Transverse colon (tissue), 4 donors: ENCODE results near the gene GLIPR1L1. TPM values are rescaled to one million over a fixed set of nuclear protein-coding genes. Genes with fewer than 3 reads are reported as not detected.
A peak's percentile ranks its signal among the peaks of the same experiment; 100 is the strongest.

ENCODE experiments used
- DNase-seq: peaks from one replicate; pipeline ENCODE4 v3.0.0-alpha.2; 2019
- H3K27ac ChIP-seq, 4 donors: fragments of 200-600 bp; sonication (generic); 2 replicates each; pipeline ENCODE4 v1.5.1; 2016 to 2018; ENCODE audit warnings: inconsistent platforms in 4 of 4
- H3K27me3 ChIP-seq: fragments of 200-600 bp; sonication (generic); 2 replicates; pipeline ENCODE4 v1.5.1; 2017; ENCODE audit warnings: inconsistent platforms
- H3K36me3 ChIP-seq, 4 donors: fragments of 200-600 bp; sonication (generic); 2 replicates each; pipeline ENCODE4 v1.5.1; 2017 to 2019; ENCODE audit warnings: inconsistent platforms in 4 of 4
- H3K4me1 ChIP-seq, 4 donors: fragments of 200-600 bp; sonication (generic); 2 replicates each; pipeline ENCODE4 v1.5.1; 2017 to 2020; ENCODE audit warnings: inconsistent platforms in 4 of 4
- H3K4me3 ChIP-seq, 4 donors: fragments of 200-600 bp; sonication (generic); 1 replicate in 1 of 4; 2 replicates in 3 of 4; pipeline versions ENCODE4 v1.5.1 to v1.6.1; 2017 to 2019; ENCODE audit warnings: inconsistent platforms in 4 of 4
- H3K9me3 ChIP-seq, 2 donors: fragments of 200-600 bp; sonication (generic); 2 replicates each; pipeline ENCODE4 v1.5.1; 2017 to 2019; ENCODE audit warnings: inconsistent platforms in 2 of 2
- CTCF ChIP-seq, 5 experiments: fragments of 200-600 bp in 3 of 5; fragments of 450-650 bp in 2 of 5; sonication (generic) in 3 of 5; IDR thresholded peaks; 1 replicate in 2 of 5; 2 replicates in 3 of 5; pipeline ENCODE4 v1.5.1; 2016 to 2017; ENCODE audit warnings: antibody characterized with exemption in 5 of 5, inconsistent platforms in 3 of 5, mild to moderate bottlenecking in 2 of 5, moderate library complexity in 1 of 5
- EP300 ChIP-seq: sonication (generic); formaldehyde crosslinking; IDR thresholded peaks from one replicate; pipeline ENCODE4 v1.6.1; 2017; ENCODE audit warnings: antibody characterized with exemption, low read depth
- POLR2A ChIP-seq: fragments of 450-650 bp; IDR thresholded peaks from one replicate; pipeline ENCODE4 v1.6.1; 2016; ENCODE audit warnings: antibody characterized with exemption, mild to moderate bottlenecking, moderate library complexity
- POLR2AphosphoS5 ChIP-seq, 3 donors: sonication (generic); formaldehyde crosslinking; IDR thresholded peaks; one replicate each; pipeline ENCODE4 v1.6.1; 2016; ENCODE audit warnings: antibody characterized with exemption in 3 of 3
- WGBS, 2 donors: methylation state at CpG; one replicate each; pipeline ENCODE4 v1.1.5; 2018; ENCODE audit warnings: low coverage in 1 of 2; 5-methylcytosine and 5-hydroxymethylcytosine counted together
- in situ Hi-C, 4 donors: fragments of 200-750 bp; cut with MboI; loops; one replicate each; pipeline versions ENCODE4 v1.15.0 to v1.15.1; 2017; ENCODE audit warnings: low sequenced_read_pairs in 3 of 4, low pct_ligation_motif_present in 1 of 4, low pct_unique_long_range_greater_than_20kb in 1 of 4
- intact Hi-C: fragments of 100-400 bp; cut with DNase I; formaldehyde crosslinking; loops from one replicate; pipeline ENCODE4 v1.15.1; 2023; ENCODE audit warnings: low total_unique reads
- total RNA-seq, 4 donors: library from RNA; depleted of rRNA; stranded (reverse); fragments of >200 nt; gene quantifications; one replicate each; pipeline ENCODE4 v1.1.0, GENCODE V29; 2016

Gene GLIPR1L1, protein sequence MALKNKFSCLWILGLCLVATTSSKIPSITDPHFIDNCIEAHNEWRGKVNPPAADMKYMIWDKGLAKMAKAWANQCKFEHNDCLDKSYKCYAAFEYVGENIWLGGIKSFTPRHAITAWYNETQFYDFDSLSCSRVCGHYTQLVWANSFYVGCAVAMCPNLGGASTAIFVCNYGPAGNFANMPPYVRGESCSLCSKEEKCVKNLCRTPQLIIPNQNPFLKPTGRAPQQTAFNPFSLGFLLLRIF
- total RNA-seq, result not detected

GRCh38 chr12:75334384-75335030 lies at the start of gene GLIPR1L1:
GLIPR1L1 (plus strand) TSS chr12:75334670; CDS start chr12:75334729, 59 bp downstream.
- no peaks in the 10 kb centered on the region for H3K9me3 ChIP-seq
- no peaks in the 10 kb centered on the region for H3K27me3 ChIP-seq
- peak; percentile 77 to 93 (median 86) for TF ChIP-seq CTCF (IDR thresholded peaks at IDR 0.05)
- no peak for TF ChIP-seq POLR2AphosphoS5 (IDR thresholded peaks at IDR 0.05)
- H3K36me3 ChIP-seq, result no peaks in the 10 kb centered on the region
- H3K27ac ChIP-seq, result no peak within 1 kb of the TSS
- H3K4me1 ChIP-seq, result peaks cover 0 to 7% (median 3%) of the 10 kb centered on the region in 4 donors
- peak; percentile 87 for DNase-seq
- intact Hi-C loops, result loop anchor here (10.0 kb wide), 1 partner anchor 150 kb away; the partner anchor contains the start of gene GLIPR1
- in situ Hi-C loops, result loop anchor here in 2 of 4 donors (10.0 kb wide), 1 partner anchor 170 kb away; no protein-coding TSS in a partner anchor
- peak within 1 kb of the TSS in 2 of 4 donors; percentile 13 to 29 for H3K4me3 ChIP-seq
- WGBS, 2 donors, result 6 to 22% methylated on average over 9 to 23 of the region's 23 CpGs

DNA sequence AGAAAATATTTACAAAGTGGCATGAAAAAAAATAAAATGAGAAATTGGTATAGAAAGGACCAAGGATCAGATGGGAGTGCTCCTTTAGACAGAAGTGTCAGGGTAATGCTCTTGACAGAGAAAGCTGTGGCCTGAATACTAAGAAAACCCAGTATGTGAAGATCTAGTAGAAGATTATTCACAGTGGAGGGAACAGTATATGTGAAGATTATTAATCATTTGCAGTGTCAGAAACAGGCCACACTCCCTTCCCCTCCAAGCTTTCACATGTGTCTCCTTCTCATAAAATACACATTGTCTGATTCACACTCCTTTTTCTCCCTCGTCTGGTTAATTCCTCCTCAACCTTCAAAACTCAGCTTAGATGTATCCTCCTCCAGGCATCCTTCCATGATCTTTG lies 45.6 kb upstream of the GLIPR1L1 start:
- no peaks in the 10 kb centered on the region for H3K9me3 ChIP-seq
- no peaks in the 10 kb centered on the region for H3K36me3 ChIP-seq
- in situ Hi-C loops (loop anchor here in 1 of 4 donors (25.0 kb wide), 1 partner anchor 602 kb away; no protein-coding TSS in a partner anchor), intact Hi-C loops (no loop called here)
- 43 to 51% methylated on average over 1 of the region's 1 CpG for WGBS, 2 donors
- no peaks in the 10 kb centered on the region for H3K4me1 ChIP-seq
- no peak overlapping the region for H3K27ac ChIP-seq
- H3K4me3 ChIP-seq, result no peak overlapping the region
- TF ChIP-seq POLR2A, result no peak
- TF ChIP-seq EP300, result no peak
- TF ChIP-seq CTCF (IDR thresholded peaks at IDR 0.05), result no peak
- no peak for TF ChIP-seq POLR2AphosphoS5 (IDR thresholded peaks at IDR 0.05)
- DNase-seq, result no peak
- H3K27me3 ChIP-seq, result no peaks in the 10 kb centered on the region

DNA sequence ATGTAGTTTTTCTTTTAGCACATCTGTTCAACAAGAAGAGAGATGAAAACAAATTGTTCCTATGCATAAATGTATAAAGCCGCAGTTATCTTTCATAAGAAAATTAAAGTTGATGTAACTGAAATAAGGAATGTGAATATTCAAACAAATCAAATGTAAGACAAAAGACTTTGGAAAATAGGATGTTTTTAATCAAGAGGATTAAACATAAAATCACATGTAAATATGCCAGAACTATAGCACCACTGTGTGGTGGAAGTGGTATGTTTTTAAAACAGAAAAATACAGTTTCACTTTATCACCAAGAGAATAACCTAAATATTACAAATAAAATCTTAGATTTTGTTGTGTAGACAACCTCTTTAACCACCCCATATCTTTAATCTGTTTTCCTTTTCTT lies 44.7 kb upstream of the GLIPR1L1 start:
- Histone ChIP-seq H3K4me3 (no peak overlapping the region), H3K27ac (no peak overlapping the region), H3K27me3 (no peaks in the 10 kb centered on the region), H3K4me1 (no peaks in the 10 kb centered on the region), H3K36me3 (no peaks in the 10 kb centered on the region), H3K9me3 (no peaks in the 10 kb centered on the region)
- in situ Hi-C loops (loop anchor here in 1 of 4 donors (25.0 kb wide), 1 partner anchor 602 kb away; no protein-coding TSS in a partner anchor), intact Hi-C loops (loop anchor here (10.0 kb wide), 1 partner anchor 595 kb away; no protein-coding TSS in a partner anchor)
- no peak for DNase-seq
- TF ChIP-seq EP300 (no peak), POLR2A (no peak), CTCF (IDR thresholded peaks at IDR 0.05) (peak in 1 of 5 experiments; percentile 13), POLR2AphosphoS5 (IDR thresholded peaks at IDR 0.05) (no peak)
- WGBS, 2 donors, result 87 to 91% methylated on average over 1 of the region's 1 CpG

DNA sequence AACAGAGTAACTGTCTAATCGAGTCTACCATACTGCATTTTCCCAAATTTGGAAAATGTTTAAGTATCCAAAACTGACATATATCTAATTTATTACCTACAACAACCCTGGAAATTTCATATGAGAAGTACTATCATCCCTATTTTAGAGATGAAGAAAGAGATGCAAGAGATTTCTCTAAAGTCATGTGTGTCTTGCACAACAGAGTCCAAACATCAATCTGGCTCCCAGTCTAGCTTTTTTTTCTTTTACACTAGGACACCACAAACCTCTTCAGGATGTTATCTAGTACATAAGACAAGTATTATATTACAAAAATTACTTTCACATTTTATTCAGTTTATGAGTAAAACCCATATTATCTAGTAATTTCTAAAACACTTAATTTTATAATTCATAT lies 43.5 kb upstream of the GLIPR1L1 start:
- Histone ChIP-seq H3K9me3 (no peaks in the 10 kb centered on the region), H3K36me3 (no peaks in the 10 kb centered on the region), H3K4me3 (no peak overlapping the region), H3K4me1 (no peaks in the 10 kb centered on the region), H3K27me3 (no peaks in the 10 kb centered on the region), H3K27ac (no peak overlapping the region)
- DNase-seq, result no peak
- no peak for TF ChIP-seq EP300
- no peak for TF ChIP-seq POLR2A
- 85 to 89% methylated on average over 1 of the region's 1 CpG for WGBS, 2 donors
- intact Hi-C loops, result loop anchor here (10.0 kb wide), 1 partner anchor 596 kb away; no protein-coding TSS in a partner anchor
- in situ Hi-C loops, result loop anchor here in 1 of 4 donors (25.0 kb wide), 1 partner anchor 604 kb away; no protein-coding TSS in a partner anchor
